Sigmoid colon (tissue), 7 donors: Measurements from ENCODE around the gene IL18BP. TPM values are rescaled to one million over a fixed set of nuclear protein-coding genes. Genes with fewer than 3 reads are reported as not detected.

Experiments used
- DNase-seq: peaks from one replicate; pipeline ENCODE4 v3.0.0-alpha.2; 2019
- H3K27ac ChIP-seq, 4 donors: fragments of 200-600 bp; sonication (generic); one replicate each; pipeline ENCODE4 v1.5.1; 2016 to 2019; ENCODE audit warnings: mild to moderate bottlenecking in 1 of 4
- H3K27me3 ChIP-seq, 3 donors: fragments of 200-600 bp; sonication (generic); one replicate each; pipeline ENCODE4 v1.5.1; 2019; ENCODE audit warnings: mild to moderate bottlenecking in 1 of 3
- H3K36me3 ChIP-seq, 4 donors: fragments of 200-600 bp; sonication (generic); one replicate each; pipeline ENCODE4 v1.5.1; 2016 to 2019
- H3K4me1 ChIP-seq, 4 donors: fragments of 200-600 bp; sonication (generic); one replicate each; pipeline ENCODE4 v1.5.1; 2017 to 2019
- H3K4me3 ChIP-seq, 4 donors: fragments of 200-600 bp; sonication (generic); one replicate each; pipeline ENCODE4 v1.5.1; 2017 to 2019; ENCODE audit warnings: mild to moderate bottlenecking in 2 of 4, moderate library complexity in 1 of 4
- H3K9me3 ChIP-seq, 4 donors: fragments of 200-600 bp in 3 of 4; sonication (generic) in 3 of 4; one replicate each; pipeline versions ENCODE4 v1.5.1 to v1.6.1; 2013 to 2019
- EP300 ChIP-seq, 4 donors: sonication (generic); formaldehyde crosslinking; IDR thresholded peaks; one replicate each; pipeline ENCODE4 v1.6.1; 2017; ENCODE audit warnings: antibody characterized with exemption in 4 of 4
- POLR2A ChIP-seq, 2 donors: fragments of 450-650 bp; IDR thresholded peaks; one replicate each; pipeline ENCODE4 v1.6.1; 2016; ENCODE audit warnings: antibody characterized with exemption in 2 of 2, mild to moderate bottlenecking in 2 of 2, moderate library complexity in 2 of 2
- POLR2AphosphoS5 ChIP-seq, 4 donors: sonication (generic); formaldehyde crosslinking; IDR thresholded peaks; one replicate each; pipeline ENCODE4 v1.6.1; 2017; ENCODE audit warnings: antibody characterized with exemption in 4 of 4
- WGBS, 2 donors: extraction: QIAGEN DNeasy Blood & Tissue Kit; methylation state at CpG; one replicate each; pipeline ENCODE4 v1.1.7; 2013; 5-methylcytosine and 5-hydroxymethylcytosine counted together
- intact Hi-C: fragments of 100-400 bp; cut with DNase I; formaldehyde crosslinking; loops from one replicate; pipeline ENCODE4 v1.15.1; 2023
- polyA plus RNA-seq, 3 donors: library from polyadenylated mRNA; stranded (reverse); fragments of 200-250 nt; gene quantifications; one replicate each; pipeline ENCODE4 v1.2.3, GENCODE V29; 2013
- total RNA-seq, 4 donors: library from RNA; depleted of rRNA; stranded (reverse); fragments of >200 nt; gene quantifications; one replicate each; pipeline ENCODE4 v1.1.0, GENCODE V29; 2016
- TF ChIP-seq, protein P1 (sequence below), 4 experiments: fragments of 450-650 bp in 3 of 4; fragments of 200-600 bp in 1 of 4; IDR thresholded peaks; one replicate each; pipeline ENCODE4 v1.5.1; 2016 to 2019; ENCODE audit warnings: antibody characterized with exemption in 4 of 4, mild to moderate bottlenecking in 3 of 4, moderate library complexity in 2 of 4
- donor health status: healthy with polysubstance abuse.
- donor health status: Bipolar disorder and iron deficiency.
- donor health status: healthy.

Gene IL18BP
- total and polyA plus RNA-seq, 7 donors: 2.5 to 21.3 (median 6.0) TPM

DNA sequence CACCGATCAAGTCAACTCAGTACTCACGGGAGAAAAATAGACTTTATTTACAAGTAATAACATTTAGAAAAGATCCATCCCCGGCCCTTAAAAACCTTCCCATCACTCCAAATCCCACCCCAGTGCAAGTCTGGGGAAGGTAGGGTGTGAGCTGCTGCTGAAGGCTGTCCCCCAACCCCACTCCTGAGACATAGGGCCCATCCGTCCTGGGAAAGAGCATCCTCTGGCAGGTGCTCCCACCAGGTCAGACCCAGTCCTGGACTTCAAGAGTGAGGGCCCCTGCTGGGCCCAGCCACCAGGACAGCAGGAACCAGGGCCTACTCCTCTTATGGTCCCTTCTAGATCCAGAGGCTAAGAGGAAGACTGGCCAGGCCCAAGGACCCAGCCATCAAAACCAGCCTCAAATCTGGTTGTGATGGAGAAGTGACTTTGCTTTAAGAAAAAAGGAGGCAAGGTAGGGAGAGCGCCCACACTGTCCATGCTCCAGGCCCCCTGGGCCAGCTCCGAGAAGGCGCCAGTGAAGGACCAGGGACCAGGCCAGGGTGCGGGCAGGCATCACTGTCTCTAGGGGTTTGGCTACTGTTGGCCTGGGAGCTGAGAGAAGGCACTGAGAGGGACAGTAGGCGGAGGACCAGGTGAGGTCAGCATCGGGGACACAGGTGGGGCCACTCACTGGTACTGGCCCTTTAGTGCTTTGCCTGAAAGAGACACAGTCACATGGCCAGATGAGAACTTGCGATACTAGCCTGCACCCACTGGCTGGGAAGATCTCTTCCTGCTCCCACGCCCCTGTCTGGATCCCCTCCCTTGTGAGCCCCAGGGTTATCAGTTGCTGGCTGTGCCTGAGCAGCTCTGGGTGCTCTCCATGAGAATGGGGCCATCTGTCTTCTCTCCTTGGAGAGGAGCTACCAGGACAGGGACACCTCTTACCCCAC is 4.4 kb downstream of the IL18BP start:
- intact Hi-C loops: no loop called here
- H3K27ac ChIP-seq: peak overlapping the region in 2 of 4 donors; percentile 78 to 80
- H3K27me3 ChIP-seq: no peaks in the 10 kb centered on the region
- no peak for DNase-seq
- H3K9me3 ChIP-seq: no peaks in the 10 kb centered on the region
- H3K4me3 ChIP-seq: no peak overlapping the region
- WGBS, 2 donors: 78 to 89% methylated on average over 12 of the region's 12 CpGs
- peaks cover 55 to 64% (median 61%) of the 10 kb centered on the region in 4 donors for H3K36me3 ChIP-seq
- H3K4me1 ChIP-seq: peaks cover 0 to 46% (median 30%) of the 10 kb centered on the region in 4 donors
- TF ChIP-seq, protein P1, sequence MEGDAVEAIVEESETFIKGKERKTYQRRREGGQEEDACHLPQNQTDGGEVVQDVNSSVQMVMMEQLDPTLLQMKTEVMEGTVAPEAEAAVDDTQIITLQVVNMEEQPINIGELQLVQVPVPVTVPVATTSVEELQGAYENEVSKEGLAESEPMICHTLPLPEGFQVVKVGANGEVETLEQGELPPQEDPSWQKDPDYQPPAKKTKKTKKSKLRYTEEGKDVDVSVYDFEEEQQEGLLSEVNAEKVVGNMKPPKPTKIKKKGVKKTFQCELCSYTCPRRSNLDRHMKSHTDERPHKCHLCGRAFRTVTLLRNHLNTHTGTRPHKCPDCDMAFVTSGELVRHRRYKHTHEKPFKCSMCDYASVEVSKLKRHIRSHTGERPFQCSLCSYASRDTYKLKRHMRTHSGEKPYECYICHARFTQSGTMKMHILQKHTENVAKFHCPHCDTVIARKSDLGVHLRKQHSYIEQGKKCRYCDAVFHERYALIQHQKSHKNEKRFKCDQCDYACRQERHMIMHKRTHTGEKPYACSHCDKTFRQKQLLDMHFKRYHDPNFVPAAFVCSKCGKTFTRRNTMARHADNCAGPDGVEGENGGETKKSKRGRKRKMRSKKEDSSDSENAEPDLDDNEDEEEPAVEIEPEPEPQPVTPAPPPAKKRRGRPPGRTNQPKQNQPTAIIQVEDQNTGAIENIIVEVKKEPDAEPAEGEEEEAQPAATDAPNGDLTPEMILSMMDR (IDR thresholded peaks at IDR 0.05): no peak
- TF ChIP-seq POLR2AphosphoS5 (IDR thresholded peaks at IDR 0.05) (peak in 1 of 4 donors; percentile 4), EP300 (IDR thresholded peaks at IDR 0.05) (no peak), POLR2A (IDR thresholded peaks at IDR 0.05) (no peak)

DNA sequence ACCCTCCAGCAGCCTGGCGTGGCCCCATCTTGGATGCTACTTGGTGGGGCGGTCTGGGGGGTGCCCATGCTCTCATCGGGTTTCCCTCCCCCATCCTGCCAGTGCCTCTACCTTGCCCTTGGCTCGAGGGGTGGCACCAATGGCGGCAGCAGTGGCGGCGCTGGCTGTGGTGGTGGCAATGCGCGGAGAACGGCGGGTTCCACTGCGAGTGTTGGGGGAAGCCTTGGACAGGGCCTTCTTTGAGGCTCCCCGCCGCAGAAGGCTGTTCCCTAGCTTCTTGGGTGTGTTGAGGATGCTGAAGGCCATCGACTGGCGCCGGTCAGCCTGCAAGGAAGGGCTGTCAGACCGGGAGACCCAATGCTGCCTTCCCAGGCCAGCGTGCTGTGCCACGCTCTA is 5.1 kb downstream of the IL18BP start:
- intact Hi-C loops: no loop called here
- Histone ChIP-seq H3K27ac (peak overlapping the region in 1 of 4 donors; percentile 25), H3K27me3 (no peaks in the 10 kb centered on the region), H3K9me3 (no peaks in the 10 kb centered on the region), H3K4me1 (peaks cover 0 to 45% (median 29%) of the 10 kb centered on the region in 4 donors), H3K36me3 (peaks cover 61 to 71% (median 68%) of the 10 kb centered on the region in 4 donors), H3K4me3 (no peak overlapping the region)
- 91 to 95% methylated on average over 20 of the region's 20 CpGs for WGBS, 2 donors
- TF ChIP-seq POLR2AphosphoS5 (IDR thresholded peaks at IDR 0.05): peak in 1 of 4 donors; percentile 1
- TF ChIP-seq, protein P1 (IDR thresholded peaks at IDR 0.05): no peak
- TF ChIP-seq EP300 (IDR thresholded peaks at IDR 0.05): no peak
- peak; percentile 64 for DNase-seq

GRCh38 chr11:72004515-72005346 is 6.0 kb downstream of the IL18BP start:
- peak overlapping the region in 2 of 4 donors; percentile 3 to 25 for H3K27ac ChIP-seq
- intact Hi-C loops: no loop called here
- DNase-seq: no peak
- H3K27me3 ChIP-seq: no peaks in the 10 kb centered on the region
- H3K4me1 ChIP-seq: peaks cover 0 to 35% (median 23%) of the 10 kb centered on the region in 4 donors
- TF ChIP-seq, protein P1 (IDR thresholded peaks at IDR 0.05): no peak
- TF ChIP-seq POLR2A (IDR thresholded peaks at IDR 0.05) (no peak), POLR2AphosphoS5 (IDR thresholded peaks at IDR 0.05) (no peak), EP300 (IDR thresholded peaks at IDR 0.05) (no peak)
- H3K36me3 ChIP-seq: peaks cover 71 to 80% (median 77%) of the 10 kb centered on the region in 4 donors
- no peak overlapping the region for H3K4me3 ChIP-seq
- 93% methylated on average over 16 of the region's 16 CpGs for WGBS, 2 donors
- no peaks in the 10 kb centered on the region for H3K9me3 ChIP-seq

GRCh38 chr11:72005347-72006260 is 6.9 kb downstream of the IL18BP start:
- 80 to 89% methylated on average over 20 of the region's 20 CpGs for WGBS, 2 donors
- Histone ChIP-seq H3K9me3 (no peaks in the 10 kb centered on the region), H3K27me3 (no peaks in the 10 kb centered on the region), H3K27ac (peak overlapping the region in 2 of 4 donors; percentile 3 to 25), H3K36me3 (peaks cover 79 to 89% (median 85%) of the 10 kb centered on the region in 4 donors), H3K4me1 (peaks cover 0 to 27% (median 15%) of the 10 kb centered on the region in 4 donors), H3K4me3 (no peak overlapping the region)
- peak; percentile 67 for DNase-seq
- TF ChIP-seq POLR2AphosphoS5 (IDR thresholded peaks at IDR 0.05): peak in 2 of 4 donors; percentile 4 to 33
- TF ChIP-seq EP300 (IDR thresholded peaks at IDR 0.05): no peak
- intact Hi-C loops: no loop called here
